Activated CD4-positive, alpha-beta memory T cell treated with anti-CD3 and anti-CD28 coated beads for 36 hours (primary cell): ENCODE measurements around the gene TMEM184A. TPM values are rescaled to one million over a fixed set of nuclear protein-coding genes. Genes with fewer than 3 reads are reported as not detected.

Experiments used
- CTCF ChIA-PET: fragments of 350-600 bp; sonication (Branson Sonifier 250); formaldehyde crosslinking; loops from one replicate; lab custom pipeline; 2021; ENCODE audit warnings: antibody characterized with exemption, inconsistent platforms; lab: Charles Lee
- POLR2A ChIA-PET: fragments of 350-600 bp; sonication (Branson Sonifier 250); formaldehyde crosslinking; loops from one replicate; lab custom pipeline; 2021; ENCODE audit warnings: antibody characterized with exemption; lab: Charles Lee
- DNase-seq: peaks from one replicate; pipeline ENCODE4 v3.0.0-alpha.2; 2020
- H3K27ac Mint-ChIP-seq: one replicate; pipeline ENCODE4 v1.8.0; 2021; ENCODE audit warnings: mixed read lengths
- H3K27me3 Mint-ChIP-seq: one replicate; pipeline ENCODE4 v1.8.0; 2021; ENCODE audit warnings: mixed read lengths
- H3K36me3 Mint-ChIP-seq: one replicate; pipeline ENCODE4 v1.8.0; 2021; ENCODE audit warnings: mixed read lengths
- H3K4me1 Mint-ChIP-seq: one replicate; pipeline ENCODE4 v1.8.0; 2021; ENCODE audit warnings: low read depth, mixed read lengths
- H3K4me3 Mint-ChIP-seq: one replicate; pipeline ENCODE4 v1.8.0; 2021; ENCODE audit warnings: mild to moderate bottlenecking, mixed read lengths
- H3K9me3 Mint-ChIP-seq: one replicate; pipeline ENCODE4 v1.8.0; 2021; ENCODE audit warnings: mixed read lengths
- intact Hi-C: fragments of 100-400 bp; cut with micrococcal nuclease; formaldehyde crosslinking; loops from one replicate; pipeline ENCODE4 v1.15.1; 2023
- total RNA-seq, 2 experiments: library from RNA; stranded (reverse); gene quantifications; one replicate each; pipeline ENCODE4 v1.2.3, GENCODE V29; 2021

Gene TMEM184A
- total RNA-seq, 2 experiments from 2014 or later = not detected

GRCh38 chr7:1596181-1597043, 40.4 kb upstream of the TMEM184A start:
- Mint-ChIP-seq H3K9me3 (peaks cover 2% of the 10 kb centered on the region), H3K4me1 (peaks cover 17% of the 10 kb centered on the region), H3K27ac (no peak overlapping the region), H3K27me3 (peaks cover 28% of the 10 kb centered on the region), H3K4me3 (no peak overlapping the region), H3K36me3 (no peaks in the 10 kb centered on the region)
- DNase-seq = no peak
- ChIA-PET CTCF (no interaction called here), POLR2A (no interaction called here)
- intact Hi-C loops = no loop called here

- ChIA-PET CTCF (interaction anchor here (0.7 kb wide), 1 partner anchor 752 kb away, joined by 3 read pairs; no protein-coding TSS in a partner anchor), POLR2A (no interaction called here)
- H3K9me3 Mint-ChIP-seq = peaks cover 2% of the 10 kb centered on the region
- H3K27ac Mint-ChIP-seq = no peak overlapping the region
- H3K36me3 Mint-ChIP-seq = no peaks in the 10 kb centered on the region
- peaks cover 36% of the 10 kb centered on the region for H3K27me3 Mint-ChIP-seq
- no peak for DNase-seq
- peaks cover 21% of the 10 kb centered on the region for H3K4me1 Mint-ChIP-seq
- no peak overlapping the region for H3K4me3 Mint-ChIP-seq
- intact Hi-C loops = no loop called here
Observed at GRCh38 chr7:1595636-1596035, 39.6 kb upstream of the TMEM184A start.

GRCh38 chr7:1595027-1595426, 39.0 kb upstream of the TMEM184A start:
- CTCF ChIA-PET = interaction anchor here (0.7 kb wide), 1 partner anchor 753 kb away, joined by 3 read pairs; no protein-coding TSS in a partner anchor
- H3K36me3 Mint-ChIP-seq = no peaks in the 10 kb centered on the region
- intact Hi-C loops = no loop called here
- DNase-seq = no peak
- H3K27ac Mint-ChIP-seq = no peak overlapping the region
- POLR2A ChIA-PET = no interaction called here
- no peak overlapping the region for H3K4me3 Mint-ChIP-seq
- peaks cover 38% of the 10 kb centered on the region for H3K27me3 Mint-ChIP-seq
- peaks cover 2% of the 10 kb centered on the region for H3K9me3 Mint-ChIP-seq
- H3K4me1 Mint-ChIP-seq = peaks cover 21% of the 10 kb centered on the region

DNA sequence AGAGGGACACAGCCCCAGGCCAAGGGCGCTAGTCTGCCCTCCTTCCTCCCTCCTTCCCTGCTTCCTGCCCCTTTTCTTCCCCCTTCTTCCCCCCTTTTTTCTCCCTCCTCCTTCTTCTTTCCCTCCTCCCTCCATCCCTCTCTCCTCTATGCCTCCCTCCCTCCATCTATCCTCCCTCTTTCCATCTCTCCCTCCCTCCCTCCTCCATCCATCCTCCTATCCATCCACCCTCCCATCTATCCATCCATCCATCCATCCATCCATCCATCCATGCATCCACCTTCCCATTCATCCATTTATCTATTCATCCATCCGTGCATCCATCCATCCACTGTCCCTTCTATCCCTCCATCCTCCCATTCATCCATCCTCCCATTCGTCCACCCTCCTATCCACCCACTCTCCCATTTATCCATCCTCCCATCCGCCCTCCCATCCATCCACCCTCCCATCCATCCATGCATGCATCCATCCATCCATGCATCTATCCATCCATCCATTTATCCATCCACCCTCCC, 38.0 kb upstream of the TMEM184A start:
- DNase-seq = no peak
- Mint-ChIP-seq H3K36me3 (no peaks in the 10 kb centered on the region), H3K27ac (no peak overlapping the region), H3K27me3 (peaks cover 41% of the 10 kb centered on the region), H3K4me3 (no peak overlapping the region), H3K9me3 (peaks cover 8% of the 10 kb centered on the region), H3K4me1 (peaks cover 21% of the 10 kb centered on the region)
- CTCF ChIA-PET = no interaction called here
- intact Hi-C loops = no loop called here
- POLR2A ChIA-PET = no interaction called here

DNA sequence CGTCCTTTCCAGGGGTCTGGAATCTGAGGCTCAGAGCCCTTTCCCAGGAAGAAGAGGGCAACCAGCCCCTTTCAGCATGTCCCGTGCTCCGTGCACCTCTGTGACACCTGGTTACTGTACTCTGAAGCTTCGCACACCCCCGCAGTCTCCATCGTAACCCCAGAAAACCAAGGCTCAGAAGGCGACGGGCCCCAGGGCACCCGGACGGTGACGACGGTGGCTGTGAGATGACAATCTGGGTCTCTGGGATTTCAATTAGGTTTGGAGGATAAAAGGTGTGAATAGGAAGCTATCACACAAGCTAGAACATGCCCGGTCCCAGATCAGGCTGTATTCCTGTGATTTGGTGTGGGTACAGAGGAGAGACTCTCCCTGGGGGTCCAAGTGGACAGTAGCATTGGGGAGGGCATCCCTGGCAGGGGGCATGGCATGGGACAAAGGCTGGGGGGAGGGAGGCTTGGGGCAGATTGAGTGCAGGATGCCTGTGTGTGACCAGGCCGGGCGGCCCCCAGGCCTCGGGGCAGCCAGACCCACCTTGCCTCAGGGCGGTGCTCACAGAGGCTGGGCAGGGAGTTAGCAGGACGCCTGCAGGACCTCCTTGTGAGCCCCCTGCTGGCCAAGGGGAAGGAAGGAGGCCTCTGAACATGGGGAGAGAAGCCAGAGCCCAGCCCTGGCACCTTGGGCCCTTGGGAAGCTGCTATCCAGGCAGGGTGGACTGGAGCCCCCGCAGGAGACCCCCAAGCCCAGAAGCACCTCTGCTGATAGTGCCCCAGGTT, 37.3 kb upstream of the TMEM184A start:
- ChIA-PET CTCF (interaction anchor here (0.6 to 0.7 kb wide), 2 partner anchors 11 to 744 kb away, joined by 3 to 4 read pairs; no protein-coding TSS in a partner anchor), POLR2A (no interaction called here)
- peak; percentile 30 for DNase-seq
- H3K27ac Mint-ChIP-seq = no peak overlapping the region
- peaks cover 12% of the 10 kb centered on the region for H3K9me3 Mint-ChIP-seq
- no peak overlapping the region for H3K4me3 Mint-ChIP-seq
- intact Hi-C loops = no loop called here
- H3K4me1 Mint-ChIP-seq = peaks cover 21% of the 10 kb centered on the region
- no peaks in the 10 kb centered on the region for H3K36me3 Mint-ChIP-seq
- H3K27me3 Mint-ChIP-seq = peaks cover 41% of the 10 kb centered on the region

DNA sequence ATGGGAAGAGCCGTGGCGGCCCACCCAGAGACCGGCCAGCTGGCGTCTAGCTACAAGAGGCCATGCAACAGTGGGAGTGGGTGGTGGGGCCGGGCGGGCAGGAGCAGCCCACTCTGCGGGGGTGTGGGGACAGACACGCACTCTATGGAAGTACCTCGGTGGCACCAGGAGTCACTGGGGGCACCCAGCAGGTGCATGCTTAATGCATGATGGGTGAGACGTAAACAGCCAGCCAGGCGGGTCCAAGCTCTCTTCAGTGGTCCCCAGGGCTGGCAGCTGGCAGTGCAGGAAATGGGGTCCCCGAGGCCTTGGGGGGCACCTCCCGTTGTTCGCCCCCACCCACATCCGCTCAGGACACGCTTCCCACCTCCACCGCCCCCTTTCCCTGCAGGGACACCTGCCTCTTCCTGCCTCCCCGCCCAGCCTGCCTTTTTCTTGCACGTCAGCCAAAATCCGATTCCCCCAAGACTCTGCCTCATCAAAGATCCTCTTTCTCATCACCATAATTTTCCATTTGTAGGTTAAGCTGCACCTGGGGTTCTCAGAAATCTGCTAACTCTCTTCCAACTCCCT, 36.4 kb upstream of the TMEM184A start:
- Mint-ChIP-seq H3K36me3 (no peaks in the 10 kb centered on the region), H3K4me1 (peaks cover 21% of the 10 kb centered on the region), H3K4me3 (no peak overlapping the region), H3K27me3 (peaks cover 41% of the 10 kb centered on the region), H3K27ac (no peak overlapping the region), H3K9me3 (peaks cover 12% of the 10 kb centered on the region)
- POLR2A ChIA-PET = no interaction called here
- CTCF ChIA-PET = interaction anchor here (0.6 to 1.0 kb wide), 2 partner anchors 11 to 745 kb away, joined by 3 read pairs; no protein-coding TSS in a partner anchor
- DNase-seq = peak; percentile 29
- intact Hi-C loops = no loop called here

DNA sequence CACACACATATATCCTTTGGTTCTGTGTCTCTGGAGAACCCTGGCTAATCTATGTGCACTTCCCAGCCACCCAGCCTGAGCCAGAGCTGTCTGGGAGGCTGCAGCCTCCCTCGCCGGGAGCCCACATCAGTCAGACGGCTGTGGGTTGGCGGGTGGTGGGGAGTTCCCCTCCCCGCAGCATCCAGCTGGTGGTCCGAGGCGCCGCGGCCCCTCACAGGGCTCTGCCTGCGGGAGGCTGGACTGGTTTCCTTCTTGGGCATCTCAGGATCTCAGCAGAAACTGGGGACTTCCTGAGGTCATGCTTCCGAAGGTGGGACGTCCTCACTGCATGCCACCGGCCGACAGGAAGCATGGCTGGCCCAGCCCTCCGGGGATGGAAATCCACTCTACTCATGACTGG, 35.9 kb upstream of the TMEM184A start:
- H3K4me3 Mint-ChIP-seq = no peak overlapping the region
- peaks cover 39% of the 10 kb centered on the region for H3K27me3 Mint-ChIP-seq
- H3K4me1 Mint-ChIP-seq = peaks cover 21% of the 10 kb centered on the region
- CTCF ChIA-PET = interaction anchor here (1.0 kb wide), 1 partner anchor 11 kb away, joined by 3 read pairs; no protein-coding TSS in a partner anchor
- H3K27ac Mint-ChIP-seq = no peak overlapping the region
- peak; percentile 15 for DNase-seq
- intact Hi-C loops = no loop called here
- no peaks in the 10 kb centered on the region for H3K36me3 Mint-ChIP-seq
- POLR2A ChIA-PET = no interaction called here
- peaks cover 12% of the 10 kb centered on the region for H3K9me3 Mint-ChIP-seq

DNA sequence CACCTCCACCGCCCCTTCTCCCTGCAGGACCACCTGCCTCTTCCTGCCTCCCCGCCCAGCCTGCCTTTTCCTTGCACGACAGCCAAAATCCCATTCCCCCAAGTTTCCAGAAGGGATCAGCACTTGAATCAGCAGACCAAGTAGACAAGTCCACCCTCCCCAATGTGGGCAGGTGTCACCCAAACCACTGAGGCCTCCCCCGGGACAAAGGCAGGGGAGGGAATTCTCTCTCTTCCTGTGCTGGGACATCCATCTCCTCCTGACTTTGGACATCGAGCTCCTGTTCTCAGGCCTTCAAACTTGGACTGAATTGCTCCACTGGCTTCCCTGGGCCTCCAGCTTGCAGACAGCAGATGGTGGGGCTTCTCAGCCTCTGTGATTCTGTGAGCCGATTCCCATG, 35.4 kb upstream of the TMEM184A start:
- DNase-seq = no peak
- Mint-ChIP-seq H3K4me1 (peaks cover 21% of the 10 kb centered on the region), H3K27ac (no peak overlapping the region), H3K36me3 (no peaks in the 10 kb centered on the region), H3K4me3 (no peak overlapping the region), H3K27me3 (peaks cover 39% of the 10 kb centered on the region), H3K9me3 (peaks cover 12% of the 10 kb centered on the region)
- CTCF ChIA-PET = no interaction called here
- POLR2A ChIA-PET = no interaction called here
- intact Hi-C loops = no loop called here

GRCh38 chr7:1590887-1591286, 34.9 kb upstream of the TMEM184A start:
- POLR2A ChIA-PET = no interaction called here
- no peak for DNase-seq
- intact Hi-C loops = no loop called here
- peaks cover 12% of the 10 kb centered on the region for H3K9me3 Mint-ChIP-seq
- CTCF ChIA-PET = no interaction called here
- H3K36me3 Mint-ChIP-seq = no peaks in the 10 kb centered on the region
- H3K4me3 Mint-ChIP-seq = no peak overlapping the region
- no peak overlapping the region for H3K27ac Mint-ChIP-seq
- H3K4me1 Mint-ChIP-seq = peaks cover 21% of the 10 kb centered on the region
- H3K27me3 Mint-ChIP-seq = peaks cover 37% of the 10 kb centered on the region

DNA sequence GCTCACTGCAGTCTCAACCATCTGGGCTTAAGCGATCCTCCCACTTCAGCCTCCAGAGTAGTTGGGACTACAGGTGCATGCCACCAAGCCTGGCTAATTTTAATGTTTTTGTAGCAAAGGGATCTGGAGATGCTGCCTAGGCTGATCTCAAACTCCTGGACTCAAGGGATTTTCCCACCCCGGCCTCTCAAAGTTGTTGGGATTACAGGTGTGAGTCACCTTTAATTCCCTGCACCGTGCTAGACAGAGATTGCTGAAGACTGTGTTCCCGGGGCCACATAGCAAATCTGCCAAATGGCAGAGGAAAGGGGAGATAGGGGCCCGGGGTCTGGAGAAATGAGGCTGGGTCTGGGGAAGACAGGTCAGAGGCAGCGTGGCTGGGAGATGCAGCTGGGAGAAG, 34.5 kb upstream of the TMEM184A start:
- DNase-seq = no peak
- no peaks in the 10 kb centered on the region for H3K36me3 Mint-ChIP-seq
- peaks cover 35% of the 10 kb centered on the region for H3K27me3 Mint-ChIP-seq
- H3K9me3 Mint-ChIP-seq = peaks cover 12% of the 10 kb centered on the region
- POLR2A ChIA-PET = no interaction called here
- peaks cover 21% of the 10 kb centered on the region for H3K4me1 Mint-ChIP-seq
- CTCF ChIA-PET = no interaction called here
- no peak overlapping the region for H3K4me3 Mint-ChIP-seq
- intact Hi-C loops = no loop called here
- H3K27ac Mint-ChIP-seq = no peak overlapping the region

GRCh38 chr7:1588978-1589377, 33.0 kb upstream of the TMEM184A start:
- H3K27ac Mint-ChIP-seq = no peak overlapping the region
- no peak overlapping the region for H3K4me3 Mint-ChIP-seq
- H3K9me3 Mint-ChIP-seq = peaks cover 12% of the 10 kb centered on the region
- no peaks in the 10 kb centered on the region for H3K36me3 Mint-ChIP-seq
- CTCF ChIA-PET = no interaction called here
- POLR2A ChIA-PET = no interaction called here
- intact Hi-C loops = no loop called here
- peaks cover 21% of the 10 kb centered on the region for H3K4me1 Mint-ChIP-seq
- H3K27me3 Mint-ChIP-seq = peaks cover 33% of the 10 kb centered on the region
- no peak for DNase-seq

DNA sequence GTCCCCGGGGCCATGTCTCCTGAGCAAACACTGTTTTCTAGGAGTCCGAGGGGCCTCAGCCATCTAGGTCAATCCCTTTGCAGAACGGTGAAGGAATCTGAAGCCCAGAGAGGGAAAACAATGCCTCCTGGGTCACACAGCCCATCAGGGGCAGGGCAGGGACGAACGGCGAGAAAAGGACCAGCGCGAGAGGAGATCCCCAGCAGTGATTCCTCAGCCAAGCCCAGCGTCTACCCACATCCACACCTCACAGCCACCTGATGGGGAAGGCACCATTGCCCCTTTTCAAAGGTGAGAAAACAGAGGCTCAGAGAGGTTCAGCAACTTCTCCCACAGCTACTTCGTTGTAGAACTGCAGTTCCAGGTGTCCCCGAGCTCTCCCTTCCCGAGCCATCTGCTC, 31.7 kb upstream of the TMEM184A start:
- H3K36me3 Mint-ChIP-seq = no peaks in the 10 kb centered on the region
- intact Hi-C loops = no loop called here
- H3K4me1 Mint-ChIP-seq = peaks cover 15% of the 10 kb centered on the region
- H3K27me3 Mint-ChIP-seq = peaks cover 25% of the 10 kb centered on the region
- H3K27ac Mint-ChIP-seq = no peak overlapping the region
- H3K4me3 Mint-ChIP-seq = no peak overlapping the region
- DNase-seq = no peak
- peaks cover 12% of the 10 kb centered on the region for H3K9me3 Mint-ChIP-seq
- POLR2A ChIA-PET = no interaction called here
- CTCF ChIA-PET = interaction anchor here (1.0 kb wide), 1 partner anchor 9 kb away, joined by 6 read pairs; no protein-coding TSS in a partner anchor
